Measurements from ENCODE around the gene TMED5. TPM values are rescaled to one million over a fixed set of nuclear protein-coding genes. Genes with fewer than 3 reads are reported as not detected.

The TMED5 gene
- total RNA-seq, 1 experiment from 2014 or later = 32.6 TPM

GRCh38 chr1:93178418-93178817 lies 1.8 kb downstream of the TMED5 start:
- H3K36me3 ChIP-seq (ENCODE audit: control insufficient read depth in 1 of 2, insufficient read depth in 2 of 2, low read length in 2 of 2) = 0 out of 4 replicates have a peak, but pooled peaks cover 0 to 3% of the 10 kb centered on the region in 2 experiments
- TF ChIP-seq POLR2A (IDR thresholded peaks at IDR 0.05; ENCODE audit: borderline replicate concordance, extremely low read depth, insufficient read depth, insufficient read length) = no peak
- TF ChIP-seq MAX (IDR thresholded peaks at IDR 0.05) = no peak
- no peak for TF ChIP-seq ZNF274 (IDR thresholded peaks at IDR 0.05; ENCODE audit: low read depth, low read length)
- TF ChIP-seq YY1 (IDR thresholded peaks at IDR 0.05; ENCODE audit: extremely low read depth, insufficient replicate concordance, low read depth, low read length) = no peak
- no peak for TF ChIP-seq POLR2AphosphoS5 (IDR thresholded peaks at IDR 0.05; ENCODE audit: low read depth, low read length)
- TF ChIP-seq ELF1 (IDR thresholded peaks at IDR 0.05; ENCODE audit: borderline replicate concordance, low read depth) = no peak
- TF ChIP-seq CBX3 (IDR thresholded peaks at IDR 0.05; ENCODE audit: low read depth) = no peak
- TF ChIP-seq TCF7L2 (IDR thresholded peaks at IDR 0.05; ENCODE audit: borderline replicate concordance, extremely low read depth, insufficient read depth, insufficient read length) = no peak
- no peak for TF ChIP-seq REST (IDR thresholded peaks at IDR 0.05; ENCODE audit: low read depth)
- TF ChIP-seq, protein P1, sequence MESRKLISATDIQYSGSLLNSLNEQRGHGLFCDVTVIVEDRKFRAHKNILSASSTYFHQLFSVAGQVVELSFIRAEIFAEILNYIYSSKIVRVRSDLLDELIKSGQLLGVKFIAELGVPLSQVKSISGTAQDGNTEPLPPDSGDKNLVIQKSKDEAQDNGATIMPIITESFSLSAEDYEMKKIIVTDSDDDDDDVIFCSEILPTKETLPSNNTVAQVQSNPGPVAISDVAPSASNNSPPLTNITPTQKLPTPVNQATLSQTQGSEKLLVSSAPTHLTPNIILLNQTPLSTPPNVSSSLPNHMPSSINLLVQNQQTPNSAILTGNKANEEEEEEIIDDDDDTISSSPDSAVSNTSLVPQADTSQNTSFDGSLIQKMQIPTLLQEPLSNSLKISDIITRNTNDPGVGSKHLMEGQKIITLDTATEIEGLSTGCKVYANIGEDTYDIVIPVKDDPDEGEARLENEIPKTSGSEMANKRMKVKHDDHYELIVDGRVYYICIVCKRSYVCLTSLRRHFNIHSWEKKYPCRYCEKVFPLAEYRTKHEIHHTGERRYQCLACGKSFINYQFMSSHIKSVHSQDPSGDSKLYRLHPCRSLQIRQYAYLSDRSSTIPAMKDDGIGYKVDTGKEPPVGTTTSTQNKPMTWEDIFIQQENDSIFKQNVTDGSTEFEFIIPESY (IDR thresholded peaks at IDR 0.05; ENCODE audit: extremely low read depth, insufficient replicate concordance, low read length) = no peak
- no peaks in the 10 kb centered on the region for H4K20me1 ChIP-seq (ENCODE audit: insufficient read depth)
- H2AFZ ChIP-seq (ENCODE audit: low read depth, low read length, poor library complexity, severe bottlenecking) = no peak overlapping the region
- DNase-seq (ENCODE audit: low read depth, low spot score) (no peak), ATAC-seq (no peak)
- ChIA-PET POLR2A (no interaction called here), CTCF (no interaction called here), RAD21 (ENCODE audit: low non-redundant PET in 1 of 2, low total read pairs in 2 of 2, uncharacterized antibody in 2 of 2, unreplicated experiment in 2 of 2) (no interaction called here)
- peak overlapping the region in 1 of 2 experiments; percentile 71; a peak in 1 of 4 replicates for H3K4me3 ChIP-seq (replicated peaks in 1 of 2; ENCODE audit: low read depth in 1 of 2, low read length in 2 of 2)
- H3K27ac ChIP-seq (ENCODE audit: low read depth, low read length) = no peak overlapping the region
- peaks cover 0 to 30% of the 10 kb centered on the region in 2 experiments; a peak in 3 of 4 replicates for H3K4me1 ChIP-seq (ENCODE audit: control insufficient read depth in 1 of 2, insufficient read depth in 2 of 2, low read length in 2 of 2)
- H3K4me2 ChIP-seq (ENCODE audit: low read length) = peak overlapping the region; percentile 94
- H3K9ac ChIP-seq (ENCODE audit: low read length) = peak overlapping the region; percentile 84; the same call in 1 of the 2 replicates
- no peaks in the 10 kb centered on the region for H3K9me2 ChIP-seq (ENCODE audit: insufficient read depth)
- peaks cover 90% of the 10 kb centered on the region for H3K79me2 ChIP-seq (ENCODE audit: insufficient read depth, low read length)
- no peaks in the 10 kb centered on the region for H3K27me3 ChIP-seq (ENCODE audit: insufficient read depth, low read length)
- intact Hi-C loops (cut with micrococcal nuclease) = no loop called here
- no peaks in the 10 kb centered on the region for H3K9me3 ChIP-seq (ENCODE audit: control insufficient read depth in 1 of 2, insufficient read depth in 1 of 2, low read depth in 1 of 2, low read length in 2 of 2)
- BruUV-seq (replicated peaks) = no TSS peak

All from HCT116 (cell line).